NB4 (cell line): Measurements from ENCODE around the gene RIOK1.

Experiments used
- DNase-seq: peaks from one replicate; pipeline ENCODE4 v3.0.0; 2010; ENCODE audit warnings: low read depth
- H3K4me3 ChIP-seq: one replicate; pipeline ENCODE4 v1.5.1; 2011; ENCODE audit warnings: mild to moderate bottlenecking, low read depth, low read length, moderate library complexity
- CTCF ChIP-seq: IDR thresholded peaks from one replicate; pipeline ENCODE4 v1.5.1; 2012; ENCODE audit warnings: low read depth, low read length
- MYC ChIP-seq: IDR thresholded peaks from 2 replicates; pipeline ENCODE4 v1.6.1; 2011; ENCODE audit warnings: low read depth, low read length
- POLR2A ChIP-seq: IDR thresholded peaks from 2 replicates; pipeline ENCODE4 v1.6.1; 2011; ENCODE audit warnings: mild to moderate bottlenecking; ENCODE audit not compliant: insufficient read length; ENCODE audit errors: extremely low read depth
- TF ChIP-seq, protein P1 (sequence below): IDR thresholded peaks from 2 replicates; pipeline ENCODE4 v1.6.1; 2011; ENCODE audit warnings: low read depth, low read length

The RIOK1 gene

GRCh38 chr6:7406743-7407142, 17.1 kb downstream of the RIOK1 start:
- no peak overlapping the region for H3K4me3 ChIP-seq
- DNase-seq, result no peak
- TF ChIP-seq MYC, result no peak
- TF ChIP-seq, protein P1, sequence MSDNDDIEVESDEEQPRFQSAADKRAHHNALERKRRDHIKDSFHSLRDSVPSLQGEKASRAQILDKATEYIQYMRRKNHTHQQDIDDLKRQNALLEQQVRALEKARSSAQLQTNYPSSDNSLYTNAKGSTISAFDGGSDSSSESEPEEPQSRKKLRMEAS, result no peak
- no peak for TF ChIP-seq CTCF
- TF ChIP-seq POLR2A, result no peak

DNA sequence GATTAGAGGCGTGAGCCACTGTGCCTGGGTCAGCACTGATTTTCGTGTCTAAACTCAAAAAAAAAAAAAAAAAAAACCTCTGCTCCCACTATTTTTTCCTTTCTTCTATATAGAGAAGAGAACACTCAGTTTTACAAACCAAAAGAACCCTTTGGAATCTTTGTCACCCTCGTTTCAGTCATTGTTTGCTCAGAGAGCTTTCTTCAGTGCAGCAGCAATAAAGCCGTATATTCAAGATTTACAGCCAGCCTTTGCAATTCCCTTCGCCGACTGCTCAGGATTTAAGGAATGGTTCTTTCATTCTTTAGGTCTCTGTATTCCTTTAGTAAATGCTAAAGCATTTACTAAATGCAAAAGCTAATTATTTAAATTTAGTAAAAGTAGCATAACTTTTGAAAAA, 20.1 kb downstream of the RIOK1 start:
- H3K4me3 ChIP-seq, result no peak overlapping the region
- no peak for DNase-seq
- TF ChIP-seq MYC (no peak), POLR2A (no peak), CTCF (no peak)
- TF ChIP-seq, protein P1, result no peak

- H3K4me3 ChIP-seq, result no peak overlapping the region
- DNase-seq, result no peak
- no peak for TF ChIP-seq POLR2A
- no peak for TF ChIP-seq MYC
- TF ChIP-seq, protein P1, result no peak
Observed at GRCh38 chr6:7410851-7411250, 21.2 kb downstream of the RIOK1 start.

DNA sequence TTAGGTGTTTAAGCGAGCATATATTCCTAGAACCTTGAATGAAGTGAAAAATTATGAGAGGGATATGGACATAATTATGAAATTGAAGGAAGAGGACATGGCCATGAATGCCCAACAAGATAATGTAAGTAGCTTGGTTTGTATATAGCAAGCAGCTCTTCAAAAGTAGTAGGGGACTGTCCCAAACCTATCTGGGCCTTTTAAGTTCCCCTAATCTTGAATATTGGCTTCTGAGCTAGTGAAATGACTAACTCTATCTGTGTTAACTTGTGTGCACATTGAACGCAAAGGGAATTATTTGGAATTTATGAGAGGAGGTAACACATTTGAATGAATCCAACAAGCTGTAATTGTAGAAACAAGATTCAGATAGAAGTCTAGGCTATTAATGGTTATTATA, 21.7 kb downstream of the RIOK1 start:
- TF ChIP-seq MYC (no peak), CTCF (no peak), POLR2A (no peak)
- TF ChIP-seq, protein P1, result no peak
- H3K4me3 ChIP-seq, result no peak overlapping the region
- DNase-seq, result no peak

DNA sequence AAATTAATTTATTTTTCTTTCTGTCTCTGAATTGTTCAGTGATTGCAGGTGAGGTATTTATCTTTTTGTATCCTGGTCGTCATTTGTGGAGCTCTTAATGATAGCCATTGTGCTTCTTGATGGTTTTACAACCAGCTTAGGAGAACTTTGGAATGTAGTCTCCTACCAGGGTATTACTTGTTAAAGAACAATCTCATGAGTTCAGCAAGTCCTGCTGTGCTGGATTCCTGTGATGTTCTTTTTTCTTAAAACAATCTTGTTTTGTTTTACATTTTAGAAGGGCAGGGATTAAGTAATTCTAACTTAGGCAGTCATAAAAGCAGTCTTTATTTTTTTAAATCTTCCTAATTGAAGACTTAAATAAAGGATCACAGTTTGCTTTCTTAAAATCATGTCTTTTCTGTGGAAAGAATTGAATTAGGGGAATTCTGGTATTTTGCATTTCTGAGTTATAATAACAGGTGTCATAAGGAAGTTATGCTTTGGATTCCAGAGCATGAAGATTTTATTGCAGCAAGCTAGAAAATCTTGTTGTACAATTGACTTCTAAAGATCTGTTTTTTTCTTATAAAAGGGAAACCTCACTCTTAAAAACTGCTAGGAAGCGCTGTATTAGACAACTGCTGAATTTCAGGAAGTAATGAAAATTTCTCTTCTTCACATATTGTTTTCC, 23.7 kb downstream of the RIOK1 start:
- no peak overlapping the region for H3K4me3 ChIP-seq
- no peak for DNase-seq
- TF ChIP-seq CTCF (no peak), POLR2A (no peak), MYC (no peak)
- TF ChIP-seq, protein P1, result no peak

GRCh38 chr6:7414811-7415210, 25.2 kb downstream of the RIOK1 start:
- no peak overlapping the region for H3K4me3 ChIP-seq
- no peak for DNase-seq
- TF ChIP-seq, protein P1, result no peak
- TF ChIP-seq CTCF (no peak), MYC (no peak), POLR2A (no peak)
